HG03521 (cell line): Measurements from ENCODE around the gene RFX2.

Experiments used
- ATAC-seq: cut with Tn5 transposase; IDR thresholded peaks from one replicate; pipeline ENCODE4 v1.9.1; 2021; ENCODE audit warnings: mild to moderate bottlenecking, moderate library complexity; ENCODE audit not compliant: unreplicated experiment

The RFX2 gene

DNA sequence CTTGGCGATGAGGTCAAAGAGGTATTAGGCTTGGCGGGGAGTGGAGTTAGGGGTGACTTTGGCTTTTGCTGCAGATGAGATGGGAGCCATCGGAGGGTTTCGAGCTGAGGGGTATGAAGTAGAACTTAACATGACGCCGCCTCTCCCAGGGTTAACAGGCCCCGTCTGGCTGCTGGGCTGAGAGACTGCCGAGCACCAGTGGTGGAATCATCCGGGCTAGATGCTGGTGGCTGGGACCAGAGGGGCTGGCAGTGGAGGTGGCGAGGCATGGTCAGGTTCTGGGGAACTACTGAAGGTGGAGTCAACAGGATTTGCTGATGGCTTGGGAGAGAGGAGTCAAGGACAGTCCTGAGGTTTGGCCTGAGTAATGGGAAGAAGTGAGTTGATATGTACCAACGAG, 4.9 kb downstream of the RFX2 start:
- no peak for ATAC-seq

DNA sequence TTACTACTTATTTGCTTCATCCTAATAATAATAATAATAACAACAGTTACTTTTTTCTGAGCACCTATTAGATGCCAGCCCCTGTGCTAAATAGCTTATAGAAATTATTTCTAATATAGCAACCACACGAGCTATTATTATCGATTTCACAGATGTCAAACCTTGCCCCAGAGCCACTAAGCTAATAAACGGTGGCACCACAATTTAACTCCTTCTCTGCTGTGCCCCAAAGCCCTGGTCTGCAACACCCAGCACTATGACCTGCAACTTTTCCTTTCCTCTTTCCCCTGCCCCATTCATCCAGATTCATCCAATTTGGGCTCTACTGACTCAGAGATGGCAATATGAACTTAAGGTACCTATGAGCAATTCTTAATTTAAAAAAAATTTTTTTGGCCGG, 6.4 kb downstream of the RFX2 start:
- no peak for ATAC-seq

DNA sequence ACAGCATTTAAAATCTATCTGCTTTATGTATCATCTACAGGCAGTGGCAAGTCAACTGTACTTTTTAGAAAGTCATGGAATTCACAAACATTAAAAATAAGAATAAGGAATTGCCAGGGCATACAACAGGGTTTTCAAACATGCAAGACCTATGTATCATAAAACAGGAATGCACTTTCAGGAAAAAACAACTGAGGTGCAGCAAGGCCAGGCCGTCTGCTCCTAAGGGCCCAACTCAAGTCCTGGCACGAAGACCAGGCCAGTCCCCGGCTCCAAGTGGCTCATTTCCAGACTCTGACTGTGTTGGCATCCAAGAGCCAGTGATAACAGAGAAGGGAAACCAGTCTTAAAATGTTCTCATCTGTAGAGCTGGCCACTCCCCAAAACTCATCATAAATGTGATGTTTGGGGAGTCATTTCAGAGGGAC, 7.1 kb downstream of the RFX2 start:
- no peak for ATAC-seq

DNA sequence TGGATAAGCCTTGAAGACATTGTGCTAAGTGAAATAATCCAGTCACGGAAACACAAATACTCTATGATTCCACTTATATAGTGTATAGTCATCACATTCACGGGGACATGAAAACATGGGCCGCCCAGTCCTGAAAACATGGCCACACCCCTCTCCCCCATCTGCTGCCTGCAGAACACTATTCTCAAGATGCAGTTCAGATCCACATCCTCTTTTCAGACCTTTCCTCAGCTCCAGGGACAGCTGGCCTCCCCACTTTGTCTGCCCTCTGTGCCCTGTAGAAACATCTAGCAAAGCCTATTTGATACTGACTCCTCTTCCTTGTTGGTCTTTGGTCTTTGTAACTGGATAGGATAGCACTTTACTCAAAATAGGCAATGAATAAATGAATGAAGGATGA, 8.3 kb downstream of the RFX2 start:
- ATAC-seq, result no peak

DNA sequence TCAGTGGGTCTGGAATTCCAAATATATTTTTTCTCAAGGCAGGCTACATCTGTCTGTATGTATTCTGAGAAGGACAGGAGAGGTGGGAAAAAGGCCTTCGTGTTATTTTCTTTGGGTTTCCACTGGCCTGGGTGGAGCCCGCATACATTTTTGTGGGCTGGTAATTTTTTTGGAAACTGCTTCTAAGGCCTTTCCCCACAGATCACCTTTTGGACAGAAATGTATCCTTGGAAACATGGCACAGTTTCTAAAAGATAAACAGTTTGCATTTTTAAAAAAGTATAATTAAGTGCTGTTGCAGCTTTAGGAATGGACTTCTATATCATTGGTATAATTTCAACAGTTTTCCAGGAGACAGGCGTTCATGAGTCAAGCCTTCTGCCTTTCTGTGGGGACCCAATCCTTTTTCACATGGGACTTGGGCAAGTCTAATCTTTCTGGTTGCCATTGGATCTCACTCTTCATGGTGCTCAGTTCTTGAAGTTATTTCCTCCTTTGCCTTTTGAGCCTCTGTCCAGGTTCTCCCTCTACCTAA, 8.9 kb downstream of the RFX2 start:
- no peak for ATAC-seq

DNA sequence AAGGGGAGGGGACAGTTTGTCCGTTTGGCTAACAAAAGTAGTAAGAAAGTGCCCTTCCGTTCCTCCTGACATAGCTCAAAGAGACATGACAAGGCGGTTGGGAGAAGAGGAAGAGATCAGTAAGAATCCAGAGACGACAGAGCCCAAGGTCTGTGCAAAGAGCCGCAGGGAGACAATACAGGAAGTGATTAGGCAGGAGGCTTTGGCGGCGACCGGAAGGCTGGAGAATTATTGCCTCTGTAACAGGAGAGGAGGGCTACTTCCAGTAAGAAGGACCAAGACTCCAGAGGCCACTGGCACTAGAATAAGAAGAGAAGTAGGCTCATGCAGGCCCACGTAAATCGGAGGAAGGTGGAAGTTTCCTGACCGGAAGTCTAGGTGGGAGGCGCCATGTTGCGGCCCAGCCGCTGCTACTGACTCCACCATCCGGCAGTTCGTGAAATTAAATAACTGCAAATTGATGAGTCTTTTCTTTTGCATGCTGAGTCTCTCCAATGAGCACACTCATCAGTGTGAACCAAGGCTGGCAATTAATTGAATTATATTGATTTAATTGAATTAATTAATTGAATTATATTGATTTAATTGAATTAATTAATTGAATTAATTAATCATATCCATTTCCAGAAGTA, 9.9 kb downstream of the RFX2 start:
- ATAC-seq, result no peak

DNA sequence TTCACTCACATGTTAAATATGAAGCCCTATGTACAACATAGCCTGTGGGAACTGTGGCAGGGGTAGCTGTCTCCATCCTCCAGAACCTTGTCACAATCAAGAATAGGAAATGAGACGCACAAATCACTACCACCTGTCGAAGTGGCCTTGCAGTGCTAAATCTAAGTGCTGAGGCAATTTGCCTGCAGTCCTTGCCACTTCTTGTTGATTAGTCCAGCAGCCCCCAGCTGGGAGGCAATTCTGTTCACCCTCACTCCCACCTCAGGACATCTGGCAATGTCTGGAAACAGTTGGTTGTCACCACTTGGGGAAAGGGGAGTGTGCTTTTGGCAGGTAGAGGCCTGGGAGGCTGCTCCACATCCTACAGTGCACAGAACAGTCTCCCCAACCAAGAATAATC, 10.7 kb downstream of the RFX2 start:
- no peak for ATAC-seq

DNA sequence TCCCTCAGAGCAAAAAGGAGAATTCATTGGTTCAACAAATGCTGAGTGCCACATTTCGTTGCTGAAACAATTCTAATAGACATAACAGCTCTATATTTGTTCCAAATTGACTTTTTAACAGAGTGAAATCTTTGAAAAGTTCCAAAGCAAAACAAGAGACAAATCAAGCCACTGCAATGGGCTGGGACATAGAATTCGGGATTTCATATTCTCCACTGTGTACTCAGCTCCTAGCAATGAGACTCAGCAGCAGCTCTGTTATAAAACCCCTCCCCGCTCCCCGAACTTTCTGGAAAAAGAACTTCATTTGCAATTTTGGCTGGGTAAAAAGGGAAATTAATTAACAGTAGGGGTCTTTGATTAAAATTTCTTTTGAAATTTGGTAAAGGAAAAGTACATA, 11.3 kb downstream of the RFX2 start:
- no peak for ATAC-seq

DNA sequence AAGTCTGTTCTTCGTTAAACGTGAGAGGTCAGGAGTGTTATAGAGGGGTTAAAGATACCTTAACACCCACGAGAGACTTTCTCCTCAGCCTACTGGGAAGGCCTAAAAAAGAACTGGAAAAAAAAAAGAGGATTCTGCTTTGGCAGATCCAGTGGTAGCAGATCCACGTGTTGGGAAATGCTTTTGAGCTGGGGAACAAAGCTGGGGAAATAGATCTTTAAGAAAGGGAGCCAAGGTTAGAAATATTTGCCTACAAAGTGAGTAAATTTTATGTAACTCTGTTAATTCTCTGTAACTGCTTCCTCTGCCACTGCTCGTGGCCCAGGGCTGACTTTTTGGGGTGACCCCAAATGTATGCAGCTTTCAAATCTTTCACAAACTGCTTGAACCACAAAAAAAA, 11.7 kb downstream of the RFX2 start:
- ATAC-seq, result no peak

DNA sequence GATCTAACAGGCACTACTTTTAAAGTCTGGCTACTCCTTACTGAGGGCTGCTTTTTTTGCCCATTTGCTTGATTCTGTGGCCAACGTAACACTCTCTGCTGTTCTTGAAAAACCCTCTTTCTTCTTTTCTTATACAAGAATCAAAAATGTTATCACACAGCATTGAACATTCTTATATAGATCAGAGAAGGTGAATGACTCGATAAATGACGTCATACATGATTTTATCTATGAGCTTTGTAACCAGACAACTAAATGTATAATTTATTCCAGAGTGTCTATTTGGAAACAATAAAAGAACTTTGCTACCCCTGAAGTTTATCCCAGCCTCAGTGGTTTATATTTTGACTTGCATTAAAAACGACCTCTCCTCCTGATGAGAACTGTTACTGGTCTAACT, 12.4 kb downstream of the RFX2 start:
- ATAC-seq, result no peak

DNA sequence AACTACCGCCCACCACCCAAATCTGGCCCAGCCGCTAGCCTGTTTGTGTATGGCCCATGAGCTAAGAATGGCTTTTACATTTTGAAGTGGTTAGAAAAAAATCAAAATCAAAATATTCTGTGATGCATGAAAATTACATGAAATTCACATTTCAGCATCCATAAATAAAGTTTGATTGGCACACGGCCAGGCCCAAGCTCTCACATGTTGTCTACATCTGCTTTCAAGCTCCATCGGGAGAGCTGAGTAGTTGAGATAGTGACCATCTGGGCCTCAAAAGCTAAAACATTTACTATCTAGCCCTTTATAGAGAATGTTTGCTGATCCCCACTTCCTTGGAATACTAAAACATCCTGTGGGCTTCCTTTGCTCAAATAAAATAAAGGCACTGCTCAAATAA, 14.5 kb downstream of the RFX2 start:
- ATAC-seq, result no peak

DNA sequence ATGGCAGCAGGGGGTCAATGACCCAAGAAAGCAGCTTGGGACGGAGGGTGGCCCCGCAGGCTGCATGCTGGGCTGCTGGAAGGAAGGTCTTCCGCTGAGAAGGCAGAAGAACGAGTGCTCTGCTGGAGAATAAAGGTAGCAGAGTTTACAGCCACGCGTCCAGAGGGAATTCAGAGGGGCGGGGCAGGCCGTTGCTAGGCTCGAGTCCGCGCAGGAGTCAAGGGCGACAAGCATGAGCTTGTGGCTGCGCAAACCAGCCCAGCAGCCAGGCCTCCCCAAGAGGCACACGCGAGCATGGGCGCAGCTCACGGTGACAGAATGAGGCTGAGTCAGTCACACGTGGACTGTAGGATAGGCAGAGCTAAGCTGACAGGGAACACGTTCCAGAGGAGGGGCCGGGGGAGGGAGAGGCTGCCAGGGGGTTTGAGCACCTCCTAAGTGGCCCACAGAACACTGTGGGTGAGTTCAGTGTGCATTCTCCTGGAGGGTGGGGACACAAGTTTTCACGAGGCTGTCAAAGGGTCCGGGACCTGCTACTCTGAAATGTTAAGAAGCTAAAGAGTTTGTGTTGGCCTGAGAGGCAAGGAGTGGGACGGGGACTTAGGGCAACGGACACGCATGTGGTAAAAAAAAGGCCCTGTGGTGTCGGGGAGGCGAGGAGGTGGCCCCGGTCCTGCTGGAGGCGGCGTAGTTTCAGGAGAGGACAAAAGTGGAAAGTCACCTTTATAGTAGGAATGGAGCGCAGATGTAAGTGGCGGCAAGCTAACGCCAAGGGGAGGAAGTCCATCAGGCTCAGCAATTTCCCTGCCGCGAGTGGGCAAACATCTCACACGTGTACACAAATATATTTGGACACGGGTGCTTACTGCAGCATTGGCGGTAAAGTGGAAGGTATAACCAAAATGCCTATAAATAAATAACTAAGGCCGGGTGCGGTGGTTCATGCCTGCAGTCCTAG, 17.7 kb downstream of the RFX2 start:
- ATAC-seq, result no peak

DNA sequence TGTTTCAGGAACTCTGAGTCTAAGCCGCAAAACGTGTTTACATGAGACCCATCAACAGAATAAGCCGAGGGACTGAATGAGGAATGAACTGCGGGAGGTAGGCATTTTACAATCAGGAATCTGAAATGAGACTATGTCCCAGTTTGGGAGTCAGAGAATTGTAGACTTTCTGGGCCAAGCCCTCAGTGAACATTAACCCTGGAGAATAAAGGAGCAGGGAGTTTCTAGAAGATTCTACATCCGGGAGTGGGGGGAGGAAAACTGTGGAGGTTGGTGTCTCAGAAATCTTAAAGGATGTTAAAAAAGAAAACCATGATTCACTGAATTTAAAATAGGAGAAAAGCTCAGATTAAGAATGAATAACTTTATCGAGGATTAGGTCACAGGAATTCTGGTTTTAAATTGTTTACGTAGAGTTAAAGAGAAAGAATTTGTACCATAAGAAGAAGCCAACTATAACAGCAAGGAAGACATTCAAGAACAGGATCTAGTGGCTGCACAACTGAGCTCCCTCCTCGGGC, 18.5 kb downstream of the RFX2 start:
- no peak for ATAC-seq

DNA sequence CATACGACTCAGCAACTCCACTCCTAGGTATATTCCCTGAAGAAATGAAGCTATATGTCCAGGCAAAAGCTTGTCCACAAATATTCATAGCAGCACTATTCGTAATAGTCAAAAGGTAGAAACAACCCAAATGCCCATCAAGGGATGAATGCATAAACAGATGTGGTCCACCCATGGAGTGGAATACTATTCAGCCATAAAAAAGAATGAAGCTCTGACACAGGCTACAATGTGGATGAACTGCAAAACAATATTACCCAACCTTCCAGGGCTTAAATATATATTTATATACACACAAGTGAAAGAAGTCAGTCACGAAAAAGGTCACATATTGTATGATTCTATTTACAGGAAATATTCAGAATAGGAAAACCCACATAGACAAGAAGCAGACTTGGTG, 19.7 kb downstream of the RFX2 start:
- ATAC-seq, result no peak

DNA sequence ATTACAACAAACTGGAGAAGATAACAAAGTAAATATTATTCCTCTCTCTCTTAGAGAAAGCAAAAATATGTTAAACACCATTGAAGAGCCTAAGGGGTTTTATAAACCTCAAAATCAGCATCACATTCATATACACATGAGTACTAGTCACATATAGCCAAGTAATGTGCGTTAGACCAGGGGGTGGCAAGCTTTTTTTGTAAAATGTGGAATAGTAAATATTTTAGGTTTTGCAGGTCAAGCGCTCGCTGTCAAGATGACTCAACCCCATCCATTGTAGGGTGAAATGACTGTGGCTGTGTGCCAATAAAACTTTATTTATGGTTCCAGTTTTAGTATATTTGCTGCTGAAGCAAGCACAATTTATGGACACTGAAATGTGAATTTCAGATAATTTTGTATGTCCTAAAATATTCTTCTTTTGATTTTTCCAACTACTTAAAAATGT, 21.7 kb downstream of the RFX2 start:
- ATAC-seq, result no peak

DNA sequence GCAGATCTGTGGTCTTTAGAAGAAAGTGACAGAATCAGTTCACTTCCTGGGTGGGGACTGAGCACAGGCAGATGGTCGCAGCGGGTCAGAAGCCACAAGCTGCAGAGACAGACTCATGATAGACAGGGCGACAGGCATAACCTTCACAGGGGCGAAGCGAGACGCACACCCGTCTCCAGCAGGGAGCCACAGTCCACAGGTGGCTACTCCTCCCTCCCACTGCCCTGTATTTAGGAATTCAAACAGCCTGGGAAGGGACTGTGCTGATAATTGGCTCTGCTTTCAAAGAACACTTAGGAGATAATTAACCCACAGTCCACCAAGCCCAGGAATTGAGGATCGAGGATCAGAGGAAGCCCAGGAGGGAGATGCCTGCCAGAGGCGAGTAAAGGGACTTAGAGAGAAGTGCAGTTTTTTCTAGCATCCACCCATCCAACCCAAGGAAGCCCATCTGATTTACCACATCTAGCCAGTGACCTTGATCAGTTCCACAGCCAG, 23.2 kb downstream of the RFX2 start:
- ATAC-seq, result no peak

DNA sequence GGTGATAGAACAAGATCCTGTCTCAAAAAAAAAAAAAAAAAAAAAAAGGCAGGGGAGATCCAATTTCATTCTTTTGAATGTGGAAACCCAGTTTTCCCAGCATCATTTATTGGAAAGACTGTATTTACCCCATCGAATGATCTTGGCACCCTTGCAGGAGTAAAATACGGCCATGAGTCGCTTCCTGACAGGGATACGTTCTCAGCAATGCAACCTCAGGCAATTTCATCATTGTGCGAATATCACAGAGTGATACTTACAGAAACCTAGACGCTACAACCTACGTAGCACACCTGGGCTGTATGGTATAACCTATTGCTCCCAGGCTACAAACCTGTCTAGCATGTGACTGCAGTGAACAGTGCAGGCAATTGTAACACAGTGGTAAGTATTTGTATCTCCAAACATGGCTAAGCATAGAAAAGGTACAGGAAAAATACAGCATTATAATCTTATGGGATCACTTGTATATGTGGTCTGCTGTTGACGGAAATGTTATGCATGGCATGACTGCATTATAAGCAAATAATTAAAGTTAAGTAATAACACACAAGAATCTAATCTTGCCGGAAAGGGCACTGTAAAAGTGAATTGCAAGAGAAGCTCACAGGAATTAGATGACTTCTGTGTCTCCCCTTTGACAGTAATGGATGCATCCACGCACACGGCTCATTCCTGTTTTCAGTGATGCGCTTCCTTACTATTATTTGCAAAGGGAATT, 24.1 kb downstream of the RFX2 start:
- ATAC-seq, result no peak

DNA sequence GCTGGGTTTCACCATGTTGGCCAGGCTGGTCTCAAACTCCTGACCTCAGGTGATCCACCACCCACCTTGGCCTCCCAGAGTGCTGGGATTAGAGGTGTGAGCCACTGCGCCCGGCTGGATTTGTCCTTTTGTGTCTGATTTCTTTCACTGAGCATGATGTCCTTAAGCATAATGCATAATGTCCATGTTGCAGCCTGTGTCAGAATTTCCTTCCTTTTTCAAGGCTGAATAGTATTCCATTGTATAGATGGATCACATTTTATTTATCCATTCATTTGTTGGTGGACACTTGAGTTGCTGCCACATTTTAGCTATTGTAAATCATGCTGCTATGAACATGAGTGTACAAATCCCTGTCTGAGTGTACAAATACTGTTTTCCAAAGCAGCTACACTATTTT, 25.5 kb downstream of the RFX2 start:
- no peak for ATAC-seq

DNA sequence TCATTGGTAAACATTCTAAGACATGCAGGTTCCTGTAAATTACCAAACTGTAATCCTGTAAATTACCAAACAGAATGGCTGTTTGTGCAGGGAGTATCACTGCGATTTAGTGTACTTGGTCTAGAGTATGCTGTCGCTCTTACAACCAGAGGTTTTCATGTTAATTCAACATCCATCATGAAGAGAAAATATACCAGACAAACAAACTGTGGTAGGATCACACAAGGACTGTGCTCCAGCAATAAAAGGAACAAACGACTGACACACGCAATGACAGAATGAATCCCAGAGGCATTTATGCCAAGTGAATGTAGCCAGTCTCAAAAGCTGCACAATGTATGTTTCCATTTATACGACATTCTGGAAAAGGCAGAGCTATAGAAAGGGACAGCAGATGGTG, 31.2 kb downstream of the RFX2 start:
- no peak for ATAC-seq

DNA sequence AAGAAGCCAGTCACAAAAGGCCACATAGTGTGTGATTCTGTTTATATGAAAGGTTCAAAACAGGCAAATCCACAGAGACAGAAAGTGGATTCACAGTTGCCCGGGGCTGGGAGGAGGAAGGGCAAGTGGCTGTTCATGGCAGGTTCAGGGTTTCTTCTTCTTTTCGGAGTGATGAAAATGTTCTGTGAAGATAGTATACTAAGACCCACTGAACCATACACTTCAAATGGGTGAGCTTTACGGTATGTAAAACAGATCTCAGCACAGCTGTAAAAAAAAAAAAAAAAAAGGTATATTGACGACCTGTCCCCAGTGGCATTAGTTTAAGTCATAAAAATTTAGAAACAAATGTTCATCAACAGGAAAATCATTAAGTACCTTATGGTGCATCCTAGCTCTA, 32.2 kb downstream of the RFX2 start:
- no peak for ATAC-seq
